HG02588 (cell line): ENCODE data around the gene DES.
"Not testable (repeated sequence)": the region's sequence is repeated elsewhere in the genome, so short reads cannot be mapped to it uniquely, and the experiment has no call there.

Experiments
- ATAC-seq: cut with Tn5 transposase; IDR thresholded peaks from one replicate; pipeline ENCODE4 v1.9.1; 2021; ENCODE audit warnings: mild to moderate bottlenecking, moderate library complexity; ENCODE audit not compliant: unreplicated experiment

DES gene

GRCh38 chr2:219418155-219419011, at the start of gene DES:
TSS of gene DES (plus strand) at chr2:219418377. CDS start at chr2:219418463, 86 bp downstream.
- ATAC-seq: no peak

GRCh38 chr2:219368690-219369191, 49.4 kb upstream of the DES start:
- ATAC-seq: no peak

- ATAC-seq: no peak
These were observed 48.7 kb upstream of the DES start for GRCh38 chr2:219369447-219369861.

GRCh38 chr2:219378163-219378851, 39.9 kb upstream of the DES start:
- no peak for ATAC-seq

GRCh38 chr2:219380926-219381325, 37.3 kb upstream of the DES start:
- ATAC-seq: no peak

GRCh38 chr2:219381448-219381847, 36.7 kb upstream of the DES start:
- ATAC-seq: no peak

- no peak for ATAC-seq
These were observed 34.0 kb upstream of the DES start for GRCh38 chr2:219384083-219384713.

- no peak for ATAC-seq
These were observed 33.3 kb upstream of the DES start for GRCh38 chr2:219384859-219385258.

GRCh38 chr2:219385958-219386520, 32.1 kb upstream of the DES start:
- ATAC-seq: no peak

GRCh38 chr2:219386532-219387280, 31.5 kb upstream of the DES start:
- no peak for ATAC-seq

- peak; percentile 56 for ATAC-seq
These were observed 30.7 kb upstream of the DES start, which contains the start of gene DNPEP for GRCh38 chr2:219387306-219388120. TSS of gene DNPEP (minus strand) at chr2:219387912. CDS start at chr2:219387794, 118 bp downstream.

GRCh38 chr2:219388121-219388906, 29.9 kb upstream of the DES start:
- peak; percentile 76 for ATAC-seq

GRCh38 chr2:219388907-219389156, 29.3 kb upstream of the DES start:
- ATAC-seq: no peak

- no peak for ATAC-seq
These were observed 25.4 kb upstream of the DES start for GRCh38 chr2:219392754-219393153.

- ATAC-seq: not testable (repeated sequence)
These were observed 23.1 kb upstream of the DES start for GRCh38 chr2:219395056-219395455.

GRCh38 chr2:219395609-219396008, 22.6 kb upstream of the DES start:
- ATAC-seq: no peak

- no peak for ATAC-seq
These were observed 21.2 kb upstream of the DES start for GRCh38 chr2:219396863-219397457.

- ATAC-seq: no peak
These were observed 19.3 kb upstream of the DES start for GRCh38 chr2:219398721-219399363.
